CD8-positive, alpha-beta memory T cell (primary cell): ENCODE results near the gene POLR1C. TPM values are rescaled to one million over a fixed set of nuclear protein-coding genes. Genes with fewer than 3 reads are reported as not detected.

Source experiments
- CTCF ChIA-PET: fragments of 350-600 bp; sonication (Branson Sonifier 250); formaldehyde crosslinking; loops from one replicate; lab custom pipeline; 2021; ENCODE audit warnings: antibody characterized with exemption; lab: Charles Lee
- POLR2A ChIA-PET: fragments of 350-600 bp; sonication (Branson Sonifier 250); formaldehyde crosslinking; loops from one replicate; lab custom pipeline; 2021; ENCODE audit warnings: antibody characterized with exemption; lab: Charles Lee
- DNase-seq, 5 donors: peaks; one replicate each; pipeline versions ENCODE4 v3.0.0 to v3.0.0-alpha.2; 2020 to 2022; ENCODE audit warnings: mixed read lengths in 1 of 5
- H3K27ac ChIP-seq: one replicate; pipeline ENCODE4 v1.7.0; 2013; ENCODE audit warnings: low read depth, mild to moderate bottlenecking, low read length, moderate library complexity
- H3K27me3 ChIP-seq: 2 replicates; pipeline ENCODE4 v1.7.0; 2013; ENCODE audit warnings: low read length, mild to moderate bottlenecking; ENCODE audit not compliant: insufficient read depth, poor library complexity, severe bottlenecking
- H3K36me3 ChIP-seq: 2 replicates; pipeline ENCODE4 v1.7.0; 2013; ENCODE audit warnings: mild to moderate bottlenecking, low read length, moderate library complexity; ENCODE audit not compliant: insufficient read depth
- H3K4me1 ChIP-seq: 2 replicates; pipeline ENCODE4 v1.7.0; 2013; ENCODE audit warnings: mild to moderate bottlenecking, low read length, moderate library complexity; ENCODE audit not compliant: insufficient read depth
- H3K4me3 ChIP-seq: 2 replicates; pipeline ENCODE4 v1.7.0; 2013; ENCODE audit warnings: mild to moderate bottlenecking, low read length
- H3K9me3 ChIP-seq: 2 replicates; pipeline ENCODE4 v1.7.0; 2013; ENCODE audit warnings: mild to moderate bottlenecking, low read length
- H3K27ac Mint-ChIP-seq, 8 donors: one replicate each; pipeline ENCODE4 v1.8.0; 2020 to 2021; ENCODE audit warnings: mixed read lengths in 8 of 8, mild to moderate bottlenecking in 6 of 8, inconsistent platforms in 3 of 8, moderate library complexity in 3 of 8
- H3K27me3 Mint-ChIP-seq, 2 donors: one replicate each; pipeline ENCODE4 v1.8.0; 2020 to 2021; ENCODE audit warnings: mixed read lengths in 2 of 2, mild to moderate bottlenecking in 1 of 2, moderate library complexity in 1 of 2
- H3K36me3 Mint-ChIP-seq, 3 donors: one replicate each; pipeline ENCODE4 v1.8.0; 2020 to 2021; ENCODE audit warnings: mixed read lengths in 3 of 3, inconsistent platforms in 1 of 3, mild to moderate bottlenecking in 1 of 3
- H3K4me1 Mint-ChIP-seq, 3 donors: one replicate each; pipeline ENCODE4 v1.8.0; 2020 to 2021; ENCODE audit warnings: mixed read lengths in 3 of 3, inconsistent platforms in 1 of 3, mild to moderate bottlenecking in 1 of 3
- H3K4me3 Mint-ChIP-seq, 7 donors: one replicate each; pipeline ENCODE4 v1.8.0; 2020 to 2021; ENCODE audit warnings: mixed read lengths in 7 of 7, mild to moderate bottlenecking in 6 of 7, moderate library complexity in 4 of 7, inconsistent platforms in 2 of 7
- H3K9me3 Mint-ChIP-seq, 5 donors: one replicate each; pipeline ENCODE4 v1.8.0; 2020 to 2022; ENCODE audit warnings: mixed read lengths in 5 of 5, mild to moderate bottlenecking in 3 of 5, moderate library complexity in 2 of 5, inconsistent platforms in 1 of 5
- polyA plus RNA-seq: library from polyadenylated mRNA; unstranded; fragments of 300-500 nt; fragmentation: Illumina TruSeq; gene quantifications from one replicate; pipeline ENCODE4 v1.2.3, GENCODE V29; 2021
- total RNA-seq, 2 experiments: library from RNA; stranded (reverse); gene quantifications; one replicate each; pipeline ENCODE4 v1.2.3, GENCODE V29; 2021

POLR1C gene
- total and polyA plus RNA-seq, 3 experiments from 2014 or later, result 19.6 to 124 (median 122) TPM

- peak overlapping the region in 4 of 8 donors; percentile 7 to 70 (median 54) for H3K27ac Mint-ChIP-seq
These were observed 17.7 kb upstream of the POLR1C start for GRCh38 chr6:43499028-43499815.

DNA sequence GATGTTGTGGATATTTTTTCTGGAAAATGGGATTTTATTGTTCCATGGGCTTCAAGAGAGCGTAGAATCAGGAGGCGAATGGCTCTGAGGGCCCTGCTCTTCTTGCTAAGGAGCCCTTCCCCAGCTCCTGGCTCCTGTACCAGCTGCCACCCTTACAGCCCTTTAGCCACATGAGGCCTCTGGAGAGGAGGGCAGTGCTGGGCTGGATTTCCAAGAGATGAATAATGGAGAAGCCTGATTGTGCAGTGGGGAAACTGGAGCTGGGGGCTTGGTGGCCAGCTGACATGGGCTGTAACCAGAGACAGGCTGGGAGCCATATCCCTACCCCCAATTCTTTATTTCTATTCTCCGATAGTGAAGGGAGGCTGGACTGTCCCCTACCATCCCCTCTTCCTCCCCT is 16.0 kb upstream of the POLR1C start:
- H3K9me3 Mint-ChIP-seq, result no peaks in the 10 kb centered on the region
- Histone ChIP-seq H3K27ac (no peak overlapping the region), H3K36me3 (peaks cover 36% of the 10 kb centered on the region), H3K27me3 (no peaks in the 10 kb centered on the region), H3K4me3 (no peak overlapping the region), H3K9me3 (no peaks in the 10 kb centered on the region), H3K4me1 (peaks cover under 1% of the 10 kb centered on the region)
- peaks cover 4 to 82% (median 14%) of the 10 kb centered on the region in 3 donors for H3K36me3 Mint-ChIP-seq
- peaks cover 0 to 4% (median under 1%) of the 10 kb centered on the region in 3 donors for H3K4me1 Mint-ChIP-seq
- no peak for DNase-seq
- no peak overlapping the region for H3K4me3 Mint-ChIP-seq
- H3K27me3 Mint-ChIP-seq, result no peaks in the 10 kb centered on the region
- ChIA-PET CTCF (interaction anchor here (1.4 to 2.0 kb wide), 3 partner anchors 46 to 73 kb away, joined by 3 to 9 read pairs (median 4); partner anchors contain the start of gene ABCC10), POLR2A (no interaction called here)
- peak overlapping the region in 5 of 8 donors; percentile 19 to 72 (median 62) for H3K27ac Mint-ChIP-seq

More at GRCh38 chr6:43499028-43499815, 17.7 kb upstream of the POLR1C start:
- DNase-seq, result no peak
- CTCF ChIA-PET, result interaction anchor here (1.2 kb wide), 1 partner anchor 11 kb away, joined by 3 read pairs; the partner anchor contains the start of gene LRRC73
- Histone ChIP-seq H3K36me3 (peaks cover 36% of the 10 kb centered on the region), H3K27ac (no peak overlapping the region), H3K4me3 (no peak overlapping the region), H3K27me3 (no peaks in the 10 kb centered on the region), H3K9me3 (no peaks in the 10 kb centered on the region), H3K4me1 (peaks cover 18% of the 10 kb centered on the region)
- POLR2A ChIA-PET, result no interaction called here
- Mint-ChIP-seq H3K36me3 (peaks cover 4 to 66% (median 14%) of the 10 kb centered on the region in 3 donors), H3K4me3 (no peak overlapping the region), H3K9me3 (no peaks in the 10 kb centered on the region), H3K27me3 (no peaks in the 10 kb centered on the region), H3K4me1 (peaks cover 12 to 18% (median 14%) of the 10 kb centered on the region in 3 donors)

GRCh38 chr6:43502666-43503065 is 14.2 kb upstream of the POLR1C start:
- no peaks in the 10 kb centered on the region for H3K9me3 ChIP-seq
- no peaks in the 10 kb centered on the region for H3K27me3 ChIP-seq
- H3K36me3 ChIP-seq, result peaks cover 36% of the 10 kb centered on the region
- Mint-ChIP-seq H3K4me1 (peaks cover 8 to 11% (median 11%) of the 10 kb centered on the region in 3 donors), H3K9me3 (no peaks in the 10 kb centered on the region), H3K4me3 (no peak overlapping the region), H3K27ac (peak overlapping the region in 2 of 8 donors; percentile 51 to 89), H3K27me3 (peaks cover 0 to 1% of the 10 kb centered on the region in 2 donors), H3K36me3 (peaks cover 4 to 82% (median 14%) of the 10 kb centered on the region in 3 donors)
- CTCF ChIA-PET, result interaction anchor here (1.6 to 7.2 kb wide), 2 partner anchors 9 to 48 kb away, joined by 4 to 93 read pairs; no protein-coding TSS in a partner anchor
- POLR2A ChIA-PET, result no interaction called here
- no peak for DNase-seq
- peaks cover 8% of the 10 kb centered on the region for H3K4me1 ChIP-seq
- H3K4me3 ChIP-seq, result no peak overlapping the region
- no peak overlapping the region for H3K27ac ChIP-seq

DNA sequence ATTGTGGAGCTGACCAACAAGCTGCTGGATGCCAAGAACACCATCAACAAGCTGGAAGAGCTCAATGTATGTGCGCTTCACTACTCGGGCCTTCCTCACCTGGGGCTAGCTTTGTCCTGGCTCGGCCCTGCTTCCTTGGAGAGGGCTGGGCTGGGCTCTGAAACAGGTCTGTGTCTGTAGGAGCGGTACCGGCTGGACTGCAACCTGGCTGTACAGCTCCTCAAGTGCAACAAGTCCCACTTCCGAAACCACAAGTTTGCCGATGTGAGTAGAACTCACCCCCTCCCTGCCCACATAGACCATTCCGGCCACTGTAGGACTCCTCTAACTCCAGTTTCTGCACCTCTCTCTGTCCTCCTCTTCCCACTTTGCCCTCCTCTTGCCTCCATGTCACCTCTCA is 13.4 kb upstream of the POLR1C start:
- POLR2A ChIA-PET, result no interaction called here
- CTCF ChIA-PET, result interaction anchor here (1.6 to 7.2 kb wide), 2 partner anchors 10 to 49 kb away, joined by 4 to 93 read pairs; no protein-coding TSS in a partner anchor
- Mint-ChIP-seq H3K4me1 (peaks cover 8 to 13% (median 11%) of the 10 kb centered on the region in 3 donors), H3K4me3 (no peak overlapping the region), H3K27ac (peak overlapping the region in 4 of 8 donors; percentile 13 to 81 (median 56)), H3K9me3 (no peaks in the 10 kb centered on the region), H3K27me3 (peaks cover 4% of the 10 kb centered on the region in 2 donors), H3K36me3 (peaks cover 4 to 75% (median 14%) of the 10 kb centered on the region in 3 donors)
- no peaks in the 10 kb centered on the region for H3K27me3 ChIP-seq
- H3K36me3 ChIP-seq, result peaks cover 34% of the 10 kb centered on the region
- peaks cover 8% of the 10 kb centered on the region for H3K4me1 ChIP-seq
- no peak overlapping the region for H3K27ac ChIP-seq
- no peaks in the 10 kb centered on the region for H3K9me3 ChIP-seq
- no peak overlapping the region for H3K4me3 ChIP-seq
- no peak for DNase-seq

DNA sequence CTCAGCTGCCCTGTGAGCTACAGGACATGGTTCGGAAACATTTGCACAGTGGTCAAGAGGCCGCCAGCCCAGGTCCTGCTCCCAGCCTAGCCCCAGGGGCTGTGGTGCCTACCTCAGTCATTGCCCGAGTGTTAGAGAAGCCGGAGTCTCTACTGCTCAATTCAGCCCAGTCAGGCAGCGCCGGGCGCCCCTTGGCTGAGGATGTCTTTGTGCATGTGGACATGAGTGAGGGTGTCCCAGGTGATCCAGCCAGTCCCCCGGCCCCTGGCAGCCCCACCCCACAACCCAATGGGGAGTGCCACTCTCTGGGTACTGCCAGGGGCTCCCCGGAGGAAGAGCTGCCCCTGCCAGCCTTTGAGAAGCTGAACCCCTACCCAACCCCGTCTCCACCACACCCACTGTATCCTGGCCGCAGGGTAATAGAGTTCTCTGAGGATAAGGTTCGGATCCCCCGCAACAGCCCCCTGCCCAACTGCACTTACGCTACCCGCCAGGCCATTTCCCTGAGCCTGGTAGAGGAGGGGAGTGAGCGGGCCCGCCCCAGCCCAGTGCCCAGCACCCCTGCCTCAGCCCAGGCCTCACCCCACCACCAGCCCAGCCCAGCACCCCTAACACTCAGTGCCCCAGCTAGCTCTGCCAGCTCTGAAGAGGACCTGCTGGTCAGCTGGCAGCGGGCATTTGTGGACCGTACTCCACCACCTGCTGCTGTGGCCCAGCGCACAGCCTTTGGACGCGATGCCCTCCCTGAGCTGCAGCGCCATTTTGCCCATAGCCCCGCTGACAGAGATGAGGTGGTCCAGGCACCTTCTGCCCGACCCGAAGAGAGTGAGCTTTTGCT is 11.9 kb upstream of the POLR1C start:
- peaks cover 10% of the 10 kb centered on the region for H3K27me3 ChIP-seq
- no peak overlapping the region for H3K4me3 ChIP-seq
- peaks cover 18% of the 10 kb centered on the region for H3K36me3 ChIP-seq
- H3K9me3 ChIP-seq, result no peaks in the 10 kb centered on the region
- Mint-ChIP-seq H3K27me3 (peaks cover 5 to 14% of the 10 kb centered on the region in 2 donors), H3K4me1 (peaks cover 14 to 23% (median 19%) of the 10 kb centered on the region in 3 donors), H3K27ac (peak overlapping the region in 2 of 8 donors; percentile 24 to 29), H3K9me3 (no peaks in the 10 kb centered on the region), H3K4me3 (no peak overlapping the region), H3K36me3 (peaks cover 4 to 62% (median 16%) of the 10 kb centered on the region in 3 donors)
- H3K27ac ChIP-seq, result no peak overlapping the region
- ChIA-PET POLR2A (interaction anchor here (0.6 to 1.3 kb wide), 2 partner anchors 135 to 276 kb away, joined by 3 read pairs; partner anchors contain the start of genes DNPH1 and ZNF318), CTCF (interaction anchor here (0.9 to 7.2 kb wide), 9 partner anchors 11 to 362 kb away, joined by 3 to 93 read pairs (median 8); partner anchors contain the start of genes DLK2, POLR1C, TJAP1 and YIPF3)
- peaks cover 14% of the 10 kb centered on the region for H3K4me1 ChIP-seq
- no peak for DNase-seq

DNA sequence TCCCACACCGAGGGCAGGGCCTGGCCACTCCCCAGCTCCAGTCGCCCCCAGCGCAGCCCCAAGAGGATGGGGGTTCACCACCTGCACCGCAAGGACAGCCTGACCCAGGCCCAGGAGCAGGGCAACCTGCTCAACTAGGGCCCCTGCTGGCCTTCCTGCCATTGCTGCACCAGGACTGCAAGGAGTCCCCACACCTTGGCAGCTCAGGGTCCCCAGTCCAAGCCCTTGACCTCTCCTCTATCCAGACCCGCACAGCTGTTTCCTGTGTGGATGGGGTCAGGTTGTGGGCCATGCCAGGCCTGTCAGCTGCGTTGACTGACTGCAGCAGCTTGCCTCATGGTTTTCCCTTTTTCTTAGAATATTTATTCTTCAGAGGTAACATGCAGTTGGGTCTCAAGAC is 11.2 kb upstream of the POLR1C start:
- ChIA-PET POLR2A (interaction anchor here (1.0 to 1.5 kb wide), 3 partner anchors 11 to 277 kb away, joined by 3 to 4 read pairs (median 3); partner anchors contain the start of genes ABCC10, DNPH1, POLR1C and YIPF3), CTCF (interaction anchor here (0.6 to 7.2 kb wide), 18 partner anchors 10 to 605 kb away, joined by 3 to 93 read pairs (median 4); partner anchors contain the start of genes CRIP3, DLK2, POLR1C and TJAP1)
- H3K4me3 Mint-ChIP-seq, result no peak overlapping the region
- no peak overlapping the region for H3K4me3 ChIP-seq
- H3K4me1 Mint-ChIP-seq, result peaks cover 14 to 28% (median 23%) of the 10 kb centered on the region in 3 donors
- H3K36me3 Mint-ChIP-seq, result peaks cover 4 to 54% (median 15%) of the 10 kb centered on the region in 3 donors
- H3K9me3 Mint-ChIP-seq, result no peaks in the 10 kb centered on the region
- no peak overlapping the region for H3K27ac ChIP-seq
- H3K9me3 ChIP-seq, result no peaks in the 10 kb centered on the region
- H3K36me3 ChIP-seq, result peaks cover 15% of the 10 kb centered on the region
- H3K27me3 Mint-ChIP-seq, result peaks cover 5 to 14% of the 10 kb centered on the region in 2 donors
- H3K4me1 ChIP-seq, result peaks cover 14% of the 10 kb centered on the region
- DNase-seq, result no peak
- peaks cover 10% of the 10 kb centered on the region for H3K27me3 ChIP-seq
- peak overlapping the region in 6 of 8 donors; percentile 17 to 95 (median 71) for H3K27ac Mint-ChIP-seq

- Histone ChIP-seq H3K4me1 (peaks cover 14% of the 10 kb centered on the region), H3K27me3 (peaks cover 10% of the 10 kb centered on the region), H3K27ac (no peak overlapping the region), H3K36me3 (peaks cover 12% of the 10 kb centered on the region), H3K4me3 (no peak overlapping the region), H3K9me3 (no peaks in the 10 kb centered on the region)
- peaks cover 5 to 14% of the 10 kb centered on the region in 2 donors for H3K27me3 Mint-ChIP-seq
- H3K9me3 Mint-ChIP-seq, result no peaks in the 10 kb centered on the region
- peaks cover 4 to 53% (median 15%) of the 10 kb centered on the region in 3 donors for H3K36me3 Mint-ChIP-seq
- ChIA-PET CTCF (interaction anchor here (0.6 to 7.2 kb wide), 24 partner anchors 10 to 690 kb away, joined by 3 to 93 read pairs (median 4); partner anchors contain the start of genes CRIP3, DLK2, POLR1C and TJAP1), POLR2A (interaction anchor here (0.7 to 1.5 kb wide), 4 partner anchors 11 to 277 kb away, joined by 3 to 4 read pairs (median 3); partner anchors contain the start of genes ABCC10, DNPH1, POLR1C and YIPF3)
- peak overlapping the region; percentile 5 to 95 (median 50) for H3K27ac Mint-ChIP-seq
- peaks cover 14 to 30% (median 26%) of the 10 kb centered on the region in 3 donors for H3K4me1 Mint-ChIP-seq
- no peak for DNase-seq
- H3K4me3 Mint-ChIP-seq, result peak overlapping the region in 1 of 7 donors; percentile 66
These were observed 10.7 kb upstream of the POLR1C start for GRCh38 chr6:43506171-43506570.
